ENCODE data around the gene DZIP1L.

Gene DZIP1L

DNA sequence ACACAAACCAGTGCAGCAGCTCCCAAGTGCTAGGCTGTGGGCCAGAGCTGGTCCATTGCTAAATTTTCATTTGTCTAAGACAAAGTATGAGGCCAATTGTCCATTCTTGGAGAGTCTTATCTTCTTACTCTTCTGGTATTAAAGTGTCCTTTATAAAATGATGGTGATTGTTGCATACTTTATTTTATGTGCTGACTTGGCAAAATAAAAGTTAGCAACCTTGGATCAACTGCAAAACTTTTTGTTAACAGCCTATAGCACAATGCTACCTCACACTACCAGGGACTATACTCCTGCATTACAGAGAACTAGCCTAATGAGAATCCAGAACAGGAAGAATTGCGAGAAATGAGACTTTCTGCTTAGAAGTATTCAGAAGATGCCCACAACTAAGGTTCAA is 61.4 kb downstream of the DZIP1L start:
- TF ChIP-seq SIN3A (IDR thresholded peaks at IDR 0.05; ENCODE audit: borderline replicate concordance, insufficient read depth, low read length) (no peak), TAF1 (IDR thresholded peaks at IDR 0.05; ENCODE audit: borderline replicate concordance, insufficient read depth, low read length) (no peak)

DNA sequence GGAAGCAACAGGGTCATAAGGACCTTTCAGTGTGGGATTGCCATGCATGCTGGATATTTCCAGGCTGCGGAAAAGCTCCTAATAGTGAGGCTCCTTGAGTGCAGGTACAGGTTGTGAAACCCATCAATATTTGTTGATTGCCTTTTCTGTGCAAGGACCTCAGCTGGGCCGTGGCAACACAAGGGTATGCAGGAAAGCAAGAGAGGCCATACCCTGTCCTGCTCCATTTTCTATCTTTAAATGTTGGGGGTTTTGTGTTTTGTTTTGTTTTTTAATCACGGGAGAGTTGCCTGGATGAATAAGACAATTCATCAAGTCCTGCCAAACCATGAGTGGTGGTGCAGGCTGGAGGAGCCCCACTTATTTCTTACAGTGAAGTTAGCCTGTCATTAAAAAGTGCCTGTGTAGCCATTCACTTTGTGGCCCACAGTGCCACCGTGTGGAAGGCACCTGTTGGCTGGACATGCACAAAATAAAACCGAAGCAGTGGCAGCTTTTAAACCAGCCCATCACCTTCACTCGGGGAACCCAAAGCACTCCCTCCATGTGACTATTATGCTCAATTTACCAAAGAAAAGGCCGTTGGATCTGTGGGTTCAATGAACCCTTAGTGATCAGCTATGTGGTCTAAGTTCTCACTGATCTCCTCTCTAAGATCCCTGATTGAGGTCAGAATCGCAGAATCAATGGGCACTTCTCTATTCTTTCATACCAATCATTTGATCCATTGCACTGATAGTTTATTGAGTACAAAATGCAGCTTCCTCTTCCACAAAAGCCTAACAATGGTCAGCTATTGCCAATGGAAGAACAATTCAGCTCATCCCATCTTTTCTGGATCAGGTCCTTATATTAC is 63.2 kb downstream of the DZIP1L start:
- TF ChIP-seq, protein P1, sequence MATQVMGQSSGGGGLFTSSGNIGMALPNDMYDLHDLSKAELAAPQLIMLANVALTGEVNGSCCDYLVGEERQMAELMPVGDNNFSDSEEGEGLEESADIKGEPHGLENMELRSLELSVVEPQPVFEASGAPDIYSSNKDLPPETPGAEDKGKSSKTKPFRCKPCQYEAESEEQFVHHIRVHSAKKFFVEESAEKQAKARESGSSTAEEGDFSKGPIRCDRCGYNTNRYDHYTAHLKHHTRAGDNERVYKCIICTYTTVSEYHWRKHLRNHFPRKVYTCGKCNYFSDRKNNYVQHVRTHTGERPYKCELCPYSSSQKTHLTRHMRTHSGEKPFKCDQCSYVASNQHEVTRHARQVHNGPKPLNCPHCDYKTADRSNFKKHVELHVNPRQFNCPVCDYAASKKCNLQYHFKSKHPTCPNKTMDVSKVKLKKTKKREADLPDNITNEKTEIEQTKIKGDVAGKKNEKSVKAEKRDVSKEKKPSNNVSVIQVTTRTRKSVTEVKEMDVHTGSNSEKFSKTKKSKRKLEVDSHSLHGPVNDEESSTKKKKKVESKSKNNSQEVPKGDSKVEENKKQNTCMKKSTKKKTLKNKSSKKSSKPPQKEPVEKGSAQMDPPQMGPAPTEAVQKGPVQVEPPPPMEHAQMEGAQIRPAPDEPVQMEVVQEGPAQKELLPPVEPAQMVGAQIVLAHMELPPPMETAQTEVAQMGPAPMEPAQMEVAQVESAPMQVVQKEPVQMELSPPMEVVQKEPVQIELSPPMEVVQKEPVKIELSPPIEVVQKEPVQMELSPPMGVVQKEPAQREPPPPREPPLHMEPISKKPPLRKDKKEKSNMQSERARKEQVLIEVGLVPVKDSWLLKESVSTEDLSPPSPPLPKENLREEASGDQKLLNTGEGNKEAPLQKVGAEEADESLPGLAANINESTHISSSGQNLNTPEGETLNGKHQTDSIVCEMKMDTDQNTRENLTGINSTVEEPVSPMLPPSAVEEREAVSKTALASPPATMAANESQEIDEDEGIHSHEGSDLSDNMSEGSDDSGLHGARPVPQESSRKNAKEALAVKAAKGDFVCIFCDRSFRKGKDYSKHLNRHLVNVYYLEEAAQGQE (IDR thresholded peaks at IDR 0.05; ENCODE audit: insufficient read depth in 1 of 2, low read depth in 2 of 2, low read length in 2 of 2), result no peak
- no peak for TF ChIP-seq POLR2AphosphoS5 (IDR thresholded peaks at IDR 0.05; ENCODE audit: low read depth, low read length)
- TF ChIP-seq FOXP2 (optimal IDR thresholded peaks at IDR 0.05; ENCODE audit: borderline replicate concordance, extremely low read depth, extremely low read length, insufficient read depth), result no peak
- TF ChIP-seq SIN3A (IDR thresholded peaks at IDR 0.05; ENCODE audit: borderline replicate concordance, insufficient read depth, low read length), result no peak
- TF ChIP-seq TAF1 (IDR thresholded peaks at IDR 0.05; ENCODE audit: borderline replicate concordance, insufficient read depth, low read length), result no peak

DNA sequence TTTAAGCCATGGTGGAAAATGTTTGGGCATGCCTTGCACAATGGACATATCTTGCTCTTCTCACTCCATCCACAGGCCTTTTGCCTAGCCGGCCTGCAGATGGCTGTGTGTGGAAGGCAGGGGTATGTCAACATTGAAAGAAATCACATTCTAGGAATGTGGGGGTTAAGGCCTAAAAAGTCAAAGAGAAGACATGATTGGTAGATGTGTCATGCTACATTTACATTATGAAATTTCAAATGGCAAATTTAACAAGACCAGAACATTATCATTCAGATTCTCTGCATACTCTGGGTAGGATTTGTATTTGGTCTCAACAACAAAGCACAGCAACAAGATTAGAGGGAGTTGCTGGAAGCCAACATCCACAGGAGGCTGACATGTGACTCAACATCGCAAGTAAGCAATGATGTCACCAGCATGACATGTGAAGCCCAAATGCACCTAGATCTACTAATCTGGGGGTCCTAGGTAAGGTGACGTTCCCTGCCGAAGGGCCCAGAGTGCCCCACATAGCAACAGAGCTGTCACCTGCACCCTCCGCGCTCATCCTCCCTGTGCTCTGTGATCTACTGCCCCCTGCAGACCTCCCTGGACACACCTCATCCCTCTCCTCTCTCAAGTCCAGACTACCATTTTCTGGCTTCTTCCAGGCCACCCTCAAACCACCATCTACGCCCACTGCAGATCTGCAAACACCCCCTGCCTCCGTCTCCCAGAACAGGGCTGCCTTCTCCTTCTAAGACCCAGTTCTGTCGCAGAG is 66.1 kb downstream of the DZIP1L start:
- TF ChIP-seq TAF1 (IDR thresholded peaks at IDR 0.05; ENCODE audit: borderline replicate concordance, insufficient read depth, low read length) (no peak), POLR2AphosphoS5 (IDR thresholded peaks at IDR 0.05; ENCODE audit: low read depth, low read length) (no peak), SIN3A (IDR thresholded peaks at IDR 0.05; ENCODE audit: borderline replicate concordance, insufficient read depth, low read length) (no peak), FOXP2 (optimal IDR thresholded peaks at IDR 0.05; ENCODE audit: borderline replicate concordance, extremely low read depth, extremely low read length, insufficient read depth) (no peak)
- TF ChIP-seq, protein P1 (IDR thresholded peaks at IDR 0.05; ENCODE audit: insufficient read depth in 1 of 2, low read depth in 2 of 2, low read length in 2 of 2), result no peak

DNA sequence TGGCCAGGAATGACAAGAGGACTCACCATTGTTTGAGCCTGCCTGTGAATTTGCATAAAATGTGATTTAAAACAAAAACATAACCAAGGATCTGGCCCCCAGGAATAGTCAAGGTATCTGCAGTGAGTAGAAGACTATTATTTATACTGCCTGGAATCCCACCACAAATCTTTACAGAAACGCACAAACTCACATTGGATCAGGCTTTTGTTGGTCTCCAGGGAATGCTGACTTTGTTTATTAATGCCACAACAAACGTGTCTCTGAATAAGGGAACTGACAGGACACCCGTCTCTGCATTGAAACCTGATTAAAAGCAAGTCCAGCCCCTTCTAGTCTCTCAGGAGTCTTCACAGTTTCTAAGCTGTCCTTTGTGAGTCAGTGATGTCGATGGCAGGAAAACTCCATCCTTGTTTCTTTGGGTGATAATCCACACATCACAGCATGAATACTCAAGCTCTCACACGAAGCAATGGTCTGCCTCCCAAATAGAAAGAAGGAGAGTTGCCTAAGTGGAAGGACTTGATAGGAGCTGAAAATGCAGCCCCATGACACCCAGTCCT is 67.7 kb downstream of the DZIP1L start:
- TF ChIP-seq, protein P1 (IDR thresholded peaks at IDR 0.05; ENCODE audit: insufficient read depth in 1 of 2, low read depth in 2 of 2, low read length in 2 of 2), result no peak
- TF ChIP-seq TAF1 (IDR thresholded peaks at IDR 0.05; ENCODE audit: borderline replicate concordance, insufficient read depth, low read length), result no peak
- no peak for TF ChIP-seq FOXP2 (optimal IDR thresholded peaks at IDR 0.05; ENCODE audit: borderline replicate concordance, extremely low read depth, extremely low read length, insufficient read depth)
- no peak for TF ChIP-seq SIN3A (IDR thresholded peaks at IDR 0.05; ENCODE audit: borderline replicate concordance, insufficient read depth, low read length)
- no peak for TF ChIP-seq POLR2AphosphoS5 (IDR thresholded peaks at IDR 0.05; ENCODE audit: low read depth, low read length)

DNA sequence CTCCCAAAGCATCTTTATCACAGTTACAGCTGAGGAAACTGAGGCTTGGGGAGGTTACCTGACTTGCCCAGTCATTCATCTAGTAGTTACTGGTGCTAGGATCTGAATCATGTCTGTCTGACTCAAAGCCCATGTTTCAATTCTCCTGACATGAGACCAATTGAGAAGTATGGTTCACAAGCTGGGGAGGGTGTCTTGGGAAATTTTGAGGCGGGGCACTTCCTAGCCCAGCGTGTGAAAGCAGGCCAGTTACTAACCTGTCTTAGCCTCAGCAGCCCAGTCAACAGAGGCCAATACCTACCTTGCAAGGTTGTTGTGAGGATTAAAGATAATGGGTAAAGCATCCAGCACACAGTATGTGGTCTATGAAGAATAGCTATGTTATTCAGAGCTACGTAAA is 68.5 kb downstream of the DZIP1L start:
- TF ChIP-seq SIN3A (IDR thresholded peaks at IDR 0.05; ENCODE audit: borderline replicate concordance, insufficient read depth, low read length), result no peak
- TF ChIP-seq FOXP2 (optimal IDR thresholded peaks at IDR 0.05; ENCODE audit: borderline replicate concordance, extremely low read depth, extremely low read length, insufficient read depth), result no peak
- TF ChIP-seq, protein P1 (IDR thresholded peaks at IDR 0.05; ENCODE audit: insufficient read depth in 1 of 2, low read depth in 2 of 2, low read length in 2 of 2), result no peak
- TF ChIP-seq POLR2AphosphoS5 (IDR thresholded peaks at IDR 0.05; ENCODE audit: low read depth, low read length), result no peak
- TF ChIP-seq TAF1 (IDR thresholded peaks at IDR 0.05; ENCODE audit: borderline replicate concordance, insufficient read depth, low read length), result no peak
